Liver (tissue), 9 donors: ENCODE data around the gene SERPINE2. TPM values are rescaled to one million over a fixed set of nuclear protein-coding genes. Genes with fewer than 3 reads are reported as not detected.

ENCODE experiments used
- DNase-seq: peaks from one replicate; pipeline ENCODE4 v3.0.0-alpha.2; 2017; ENCODE audit warnings: low spot score
- H3K27ac ChIP-seq, 2 donors: one replicate each; pipeline ENCODE4 v1.7.0; 2013; ENCODE audit warnings: inconsistent platforms in 2 of 2, low read length in 2 of 2, control low read depth in 1 of 2, low read depth in 1 of 2, mild to moderate bottlenecking in 1 of 2
- H3K27me3 ChIP-seq, 4 donors: one replicate each; pipeline versions ENCODE4 v1.6.1 to v1.7.0; 2013; ENCODE audit warnings: low read length in 3 of 4, inconsistent platforms in 1 of 4, mild to moderate bottlenecking in 1 of 4, moderate library complexity in 1 of 4; ENCODE audit not compliant: control insufficient read depth in 4 of 4, insufficient read depth in 4 of 4
- H3K36me3 ChIP-seq, 4 donors: one replicate each; pipeline versions ENCODE4 v1.6.1 to v1.7.0; 2013; ENCODE audit warnings: low read length in 3 of 4, mild to moderate bottlenecking in 3 of 4, low read depth in 1 of 4, moderate library complexity in 1 of 4; ENCODE audit not compliant: control insufficient read depth in 4 of 4, insufficient read depth in 3 of 4
- H3K4me1 ChIP-seq, 4 donors: one replicate each; pipeline versions ENCODE4 v1.6.1 to v1.7.0; 2013; ENCODE audit warnings: low read length in 3 of 4, mild to moderate bottlenecking in 3 of 4, moderate library complexity in 1 of 4; ENCODE audit not compliant: control insufficient read depth in 4 of 4, insufficient read depth in 4 of 4
- H3K4me3 ChIP-seq, 3 donors: one replicate each; pipeline versions ENCODE4 v1.6.1 to v1.7.0; 2013; ENCODE audit warnings: low read length in 3 of 3, control low read depth in 1 of 3, low read depth in 1 of 3, mild to moderate bottlenecking in 1 of 3
- H3K9ac ChIP-seq, 2 donors: one replicate each; pipeline ENCODE4 v1.7.0; 2013; ENCODE audit warnings: low read length in 2 of 2, mild to moderate bottlenecking in 2 of 2, moderate library complexity in 2 of 2, control low read depth in 1 of 2, low read depth in 1 of 2
- H3K9me3 ChIP-seq, 4 donors: one replicate each; pipeline versions ENCODE4 v1.6.1 to v1.7.0; 2013; ENCODE audit warnings: low read length in 3 of 4; ENCODE audit not compliant: control insufficient read depth in 4 of 4
- ATF3 ChIP-seq: IDR thresholded peaks from 2 replicates; pipeline ENCODE4 v1.6.1; 2016; ENCODE audit warnings: antibody characterized with exemption
- CTCF ChIP-seq: fragments of 150-350 bp; IDR thresholded peaks from 2 replicates; pipeline ENCODE4 v1.5.1; 2017; ENCODE audit warnings: improper control_type of control experiment, low read depth, low read length; ENCODE audit not compliant: missing input control
- EGR1 ChIP-seq, 2 donors: IDR thresholded peaks; 2 replicates each; pipeline ENCODE4 v1.6.1; 2016 to 2018; ENCODE audit warnings: antibody characterized with exemption in 2 of 2, low read depth in 2 of 2
- FOXA1 ChIP-seq: IDR thresholded peaks from 2 replicates; pipeline ENCODE4 v1.6.1; 2016; ENCODE audit warnings: antibody characterized with exemption
- FOXA2 ChIP-seq: IDR thresholded peaks from 2 replicates; pipeline ENCODE4 v1.6.1; 2016; ENCODE audit warnings: antibody characterized with exemption
- GABPA ChIP-seq, 2 donors: IDR thresholded peaks in 1 of 2; conservative IDR thresholded peaks in 1 of 2; 2 replicates each; pipeline ENCODE4 v1.6.1; 2016; ENCODE audit warnings: antibody characterized with exemption in 2 of 2, mild to moderate bottlenecking in 1 of 2, moderate library complexity in 1 of 2
- HNF4A ChIP-seq, 2 donors: conservative IDR thresholded peaks; 2 replicates each; pipeline ENCODE4 v1.6.1; 2016; ENCODE audit warnings: antibody characterized with exemption in 2 of 2, mild to moderate bottlenecking in 2 of 2
- HNF4G ChIP-seq: IDR thresholded peaks from 2 replicates; pipeline ENCODE4 v1.6.1; 2016; ENCODE audit warnings: antibody characterized with exemption
- JUND ChIP-seq, 2 donors: IDR thresholded peaks; 2 replicates each; pipeline ENCODE4 v1.6.1; 2016; ENCODE audit warnings: antibody characterized with exemption in 2 of 2
- MAX ChIP-seq: IDR thresholded peaks from 2 replicates; pipeline ENCODE4 v1.6.1; 2016; ENCODE audit warnings: antibody characterized with exemption
- NR2F2 ChIP-seq: IDR thresholded peaks from 2 replicates; pipeline ENCODE4 v1.6.1; 2016; ENCODE audit warnings: antibody characterized with exemption
- RAD21 ChIP-seq, 2 donors: IDR thresholded peaks; 2 replicates each; pipeline ENCODE4 v1.6.1; 2016; ENCODE audit warnings: antibody characterized with exemption in 2 of 2, mild to moderate bottlenecking in 2 of 2
- REST ChIP-seq: IDR thresholded peaks from 2 replicates; pipeline ENCODE4 v1.6.1; 2016; ENCODE audit warnings: antibody characterized with exemption, mild to moderate bottlenecking
- RXRA ChIP-seq, 2 donors: IDR thresholded peaks; 2 replicates each; pipeline ENCODE4 v1.6.1; 2017 to 2018; ENCODE audit warnings: antibody characterized with exemption in 2 of 2, mild to moderate bottlenecking in 1 of 2
- SP1 ChIP-seq: IDR thresholded peaks from 2 replicates; pipeline ENCODE4 v1.6.1; 2018; ENCODE audit warnings: antibody characterized with exemption, mild to moderate bottlenecking
- TAF1 ChIP-seq: conservative IDR thresholded peaks from 2 replicates; pipeline ENCODE4 v1.6.1; 2016; ENCODE audit warnings: antibody characterized with exemption, mild to moderate bottlenecking
- YY1 ChIP-seq: IDR thresholded peaks from 2 replicates; pipeline ENCODE4 v1.6.1; 2016; ENCODE audit warnings: antibody characterized with exemption, mild to moderate bottlenecking
- ZBTB33 ChIP-seq: IDR thresholded peaks from 2 replicates; pipeline ENCODE4 v1.6.1; 2016; ENCODE audit warnings: antibody characterized with exemption
- WGBS: extraction: QIAGEN DNeasy Blood & Tissue Kit; methylation state at CpG from one replicate; pipeline ENCODE4 v1.1.7; 2013; 5-methylcytosine and 5-hydroxymethylcytosine counted together
- polyA plus RNA-seq, 2 donors: library from polyadenylated mRNA; stranded (reverse) in 1 of 2; unstranded in 1 of 2; fragments of 200-250 nt in 1 of 2; fragments of >200 nt in 1 of 2; fragmentation: Nextera tagmentation in 1 of 2; extraction: Ambion mirVana in 1 of 2; gene quantifications; one replicate each; pipeline versions ENCODE4 v1.2.1 to v1.2.3, GENCODE V29; 2013 to 2015
- total RNA-seq, 2 donors: library from RNA; depleted of rRNA; stranded (reverse); fragments of >200 nt; gene quantifications; one replicate each; pipeline ENCODE4 v1.2.3, GENCODE V29; 2014
- donor health status: healthy.
- donor health status: healthy.
- donor health status: healthy.
- donor health status: healthy.
- donor health status: healthy.

Gene SERPINE2
- total and polyA plus RNA-seq, 4 donors = 0.92 to 4.8 (median 2.3) TPM

- Histone ChIP-seq H3K9ac (no peak overlapping the region), H3K36me3 (no peaks in the 10 kb centered on the region), H3K4me1 (no peaks in the 10 kb centered on the region), H3K27ac (no peak overlapping the region), H3K4me3 (no peak overlapping the region), H3K27me3 (no peaks in the 10 kb centered on the region), H3K9me3 (no peaks in the 10 kb centered on the region)
- no peak for TF ChIP-seq RAD21 (IDR thresholded peaks at IDR 0.05)
- TF ChIP-seq RXRA (IDR thresholded peaks at IDR 0.05) = no peak
- no peak for TF ChIP-seq MAX
- no peak for TF ChIP-seq REST
- TF ChIP-seq HNF4G = no peak
- TF ChIP-seq SP1 = no peak
- no peak for TF ChIP-seq GABPA (IDR thresholded peaks at IDR 0.05 in 1 of 2, conservative IDR thresholded peaks at IDR 0.05 in 1 of 2)
- TF ChIP-seq YY1 = no peak
- no peak for TF ChIP-seq NR2F2
- TF ChIP-seq ZBTB33 = no peak
- TF ChIP-seq TAF1 = no peak
- TF ChIP-seq ATF3 = no peak
- TF ChIP-seq FOXA2 = no peak
- no peak for TF ChIP-seq JUND (IDR thresholded peaks at IDR 0.05)
- TF ChIP-seq HNF4A (conservative IDR thresholded peaks at IDR 0.05) = no peak
- no peak for TF ChIP-seq EGR1 (IDR thresholded peaks at IDR 0.05; ENCODE audit: low read depth in 2 of 2)
- TF ChIP-seq CTCF = no peak
- TF ChIP-seq FOXA1 = no peak
- 91% methylated on average over 3 of the region's 3 CpGs for WGBS
- DNase-seq = no peak
Observed at GRCh38 chr2:224084266-224084892, 45.3 kb upstream of the SERPINE2 start.
